Measurements from ENCODE around the gene ZBTB2. TPM values are rescaled to one million over a fixed set of nuclear protein-coding genes. Genes with fewer than 3 reads are reported as not detected.

The ZBTB2 gene
- total RNA-seq, 3 donors from 2014 or later = 8.1 to 13.3 (median 11.0) TPM

DNA sequence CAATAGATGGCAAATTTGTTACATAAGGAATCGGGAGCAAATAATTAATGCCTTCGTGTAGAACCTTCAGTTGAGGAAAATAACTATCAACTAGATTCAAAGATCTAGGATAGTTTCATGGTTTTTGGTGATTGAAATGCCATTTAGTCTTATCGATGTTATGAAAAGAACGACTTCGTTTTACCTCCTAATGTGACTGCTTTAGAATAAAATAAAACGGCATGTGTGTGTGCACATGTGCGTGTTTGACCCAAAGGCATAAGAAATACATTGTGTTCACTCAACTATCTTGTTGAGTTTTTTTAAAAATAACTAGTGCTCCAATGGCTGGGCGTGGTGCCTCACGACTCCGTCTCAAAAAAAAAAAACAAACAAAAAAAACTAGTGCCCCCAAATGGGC, 37.6 kb downstream of the ZBTB2 start:
- no peak for ATAC-seq
- intact Hi-C loops (cut with DNase I, micrococcal nuclease) = no loop called here
- Histone ChIP-seq H3K9me3 (no peaks in the 10 kb centered on the region), H3K4me1 (ENCODE audit: low read depth) (no peaks in the 10 kb centered on the region), H3K36me3 (ENCODE audit: low read depth) (no peaks in the 10 kb centered on the region), H3K4me3 (no peak overlapping the region)
- TF ChIP-seq CTCF (IDR thresholded peaks at IDR 0.05) = no peak
- DNase-seq = no peak

DNA sequence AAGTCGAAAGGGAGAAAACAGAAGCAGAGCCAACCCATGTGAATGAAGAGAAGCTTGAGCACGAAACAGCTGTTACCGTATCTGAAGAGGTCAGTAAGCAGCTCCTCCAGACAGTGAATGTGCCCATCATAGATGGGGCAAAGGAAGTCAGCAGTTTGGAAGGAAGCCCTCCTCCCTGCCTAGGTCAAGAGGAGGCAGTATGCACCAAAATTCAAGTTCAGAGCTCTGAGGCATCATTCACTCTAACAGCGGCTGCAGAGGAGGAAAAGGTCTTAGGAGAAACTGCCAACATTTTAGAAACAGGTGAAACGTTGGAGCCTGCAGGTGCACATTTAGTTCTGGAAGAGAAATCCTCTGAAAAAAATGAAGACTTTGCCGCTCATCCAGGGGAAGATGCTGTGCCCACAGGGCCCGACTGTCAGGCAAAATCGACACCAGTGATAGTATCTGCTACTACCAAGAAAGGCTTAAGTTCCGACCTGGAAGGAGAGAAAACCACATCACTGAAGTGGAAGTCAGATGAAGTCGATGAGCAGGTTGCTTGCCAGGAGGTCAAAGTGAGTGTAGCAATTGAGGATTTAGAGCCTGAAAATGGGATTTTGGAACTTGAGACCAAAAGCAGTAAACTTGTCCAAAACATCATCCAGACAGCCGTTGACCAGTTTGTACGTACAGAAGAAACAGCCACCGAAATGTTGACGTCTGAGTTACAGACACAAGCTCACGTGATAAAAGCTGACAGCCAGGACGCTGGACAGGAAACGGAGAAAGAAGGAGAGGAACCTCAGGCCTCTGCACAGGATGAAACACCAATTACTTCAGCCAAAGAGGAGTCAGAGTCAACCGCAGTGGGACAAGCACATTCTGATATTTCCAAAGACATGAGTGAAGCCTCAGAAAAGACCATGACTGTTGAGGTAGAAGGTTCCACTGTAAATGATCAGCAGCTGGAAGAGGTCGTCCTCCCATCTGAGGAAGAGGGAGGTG, 38.7 kb downstream of the ZBTB2 start:
- intact Hi-C loops (cut with DNase I, micrococcal nuclease) = no loop called here
- ATAC-seq (no peak), DNase-seq (no peak)
- no peaks in the 10 kb centered on the region for H3K36me3 ChIP-seq (ENCODE audit: low read depth)
- TF ChIP-seq CTCF (IDR thresholded peaks at IDR 0.05) = no peak
- no peaks in the 10 kb centered on the region for H3K9me3 ChIP-seq
- H3K4me3 ChIP-seq = no peak overlapping the region
- no peaks in the 10 kb centered on the region for H3K4me1 ChIP-seq (ENCODE audit: low read depth)

GRCh38 chr6:151351731-151352130, 39.6 kb downstream of the ZBTB2 start:
- intact Hi-C loops (cut with DNase I, micrococcal nuclease) = no loop called here
- no peak for ATAC-seq
- H3K36me3 ChIP-seq (ENCODE audit: low read depth) = no peaks in the 10 kb centered on the region
- no peak for TF ChIP-seq CTCF (IDR thresholded peaks at IDR 0.05)
- no peaks in the 10 kb centered on the region for H3K4me1 ChIP-seq (ENCODE audit: low read depth)
- no peak for DNase-seq
- H3K4me3 ChIP-seq = no peak overlapping the region
- no peaks in the 10 kb centered on the region for H3K9me3 ChIP-seq

GRCh38 chr6:151351146-151351700, 40.1 kb downstream of the ZBTB2 start:
- H3K9me3 ChIP-seq = no peaks in the 10 kb centered on the region
- no peak for ATAC-seq
- DNase-seq = no peak
- intact Hi-C loops (cut with DNase I, micrococcal nuclease) = no loop called here
- H3K4me3 ChIP-seq = no peak overlapping the region
- no peak for TF ChIP-seq CTCF (IDR thresholded peaks at IDR 0.05)
- H3K36me3 ChIP-seq (ENCODE audit: low read depth) = no peaks in the 10 kb centered on the region
- no peaks in the 10 kb centered on the region for H3K4me1 ChIP-seq (ENCODE audit: low read depth)

DNA sequence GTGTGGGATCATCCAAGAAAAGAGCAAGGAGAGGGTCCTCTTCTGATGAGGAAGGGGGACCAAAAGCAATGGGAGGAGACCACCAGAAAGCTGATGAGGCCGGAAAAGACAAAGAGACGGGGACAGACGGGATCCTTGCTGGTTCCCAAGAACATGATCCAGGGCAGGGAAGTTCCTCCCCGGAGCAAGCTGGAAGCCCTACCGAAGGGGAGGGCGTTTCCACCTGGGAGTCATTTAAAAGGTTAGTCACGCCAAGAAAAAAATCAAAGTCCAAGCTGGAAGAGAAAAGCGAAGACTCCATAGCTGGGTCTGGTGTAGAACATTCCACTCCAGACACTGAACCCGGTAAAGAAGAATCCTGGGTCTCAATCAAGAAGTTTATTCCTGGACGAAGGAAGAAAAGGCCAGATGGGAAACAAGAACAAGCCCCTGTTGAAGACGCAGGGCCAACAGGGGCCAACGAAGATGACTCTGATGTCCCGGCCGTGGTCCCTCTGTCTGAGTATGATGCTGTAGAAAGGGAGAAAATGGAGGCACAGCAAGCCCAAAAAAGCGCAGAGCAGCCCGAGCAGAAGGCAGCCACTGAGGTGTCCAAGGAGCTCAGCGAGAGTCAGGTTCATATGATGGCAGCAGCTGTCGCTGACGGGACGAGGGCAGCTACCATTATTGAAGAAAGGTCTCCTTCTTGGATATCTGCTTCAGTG, 40.8 kb downstream of the ZBTB2 start:
- H3K36me3 ChIP-seq (ENCODE audit: low read depth) = no peaks in the 10 kb centered on the region

More for the DNA sequence above, 40.8 kb downstream of the ZBTB2 start:
- no peak for TF ChIP-seq CTCF (IDR thresholded peaks at IDR 0.05)
- ATAC-seq (peak; percentile 84), DNase-seq (no peak)
- Histone ChIP-seq H3K4me1 (ENCODE audit: low read depth) (no peaks in the 10 kb centered on the region), H3K4me3 (no peak overlapping the region), H3K9me3 (no peaks in the 10 kb centered on the region)
- intact Hi-C loops (cut with DNase I, micrococcal nuclease) = no loop called here
